ENCODE measurements around the gene CNTN6.

DNA sequence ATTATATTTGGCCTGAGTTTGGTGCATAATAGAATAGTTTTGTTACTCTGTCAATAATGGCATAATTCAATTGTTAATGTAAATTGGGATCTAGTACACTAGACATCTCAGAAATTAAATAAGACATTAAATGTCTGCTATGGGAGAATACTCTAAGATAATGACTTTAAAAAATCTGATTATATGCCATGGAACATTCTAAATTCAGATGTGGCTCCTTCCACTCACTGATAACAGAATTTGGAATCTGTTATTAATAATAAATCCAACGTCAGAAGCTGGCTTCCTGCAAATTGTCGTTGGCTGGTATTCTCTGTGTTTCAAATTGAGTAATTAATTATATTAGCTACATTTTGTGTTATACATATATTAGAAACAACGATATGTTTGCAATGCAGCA lies 258.1 kb downstream of the CNTN6 start:
- TF ChIP-seq ATF3 (IDR thresholded peaks at IDR 0.05) (no peak), CEBPB (IDR thresholded peaks at IDR 0.05; ENCODE audit: low read depth) (no peak), CTCF (IDR thresholded peaks at IDR 0.05 in 2 of 3, conservative IDR thresholded peaks at IDR 0.05 in 1 of 3; ENCODE audit: borderline replicate concordance in 1 of 3, insufficient read depth in 1 of 3, low read depth in 2 of 3, low read length in 2 of 3) (no peak), POLR2AphosphoS5 (IDR thresholded peaks at IDR 0.05; ENCODE audit: low read depth, low read length) (no peak), RAD21 (IDR thresholded peaks at IDR 0.05; ENCODE audit: low read depth) (no peak), EZH2phosphoT487 (IDR thresholded peaks at IDR 0.05; ENCODE audit: borderline replicate concordance) (no peak), EZH2 (IDR thresholded peaks at IDR 0.05) (no peak), JUND (IDR thresholded peaks at IDR 0.05) (no peak), POLR2A (IDR thresholded peaks at IDR 0.05; ENCODE audit: borderline replicate concordance, extremely low read depth, insufficient read depth, insufficient read length) (no peak), SP1 (IDR thresholded peaks at IDR 0.05; ENCODE audit: low read depth) (no peak), ZNF274 (IDR thresholded peaks at IDR 0.05; ENCODE audit: low read depth, low read length) (no peak), YY1 (IDR thresholded peaks at IDR 0.05; ENCODE audit: extremely low read depth, insufficient replicate concordance, low read depth, low read length) (no peak)
- TF ChIP-seq, protein P1, sequence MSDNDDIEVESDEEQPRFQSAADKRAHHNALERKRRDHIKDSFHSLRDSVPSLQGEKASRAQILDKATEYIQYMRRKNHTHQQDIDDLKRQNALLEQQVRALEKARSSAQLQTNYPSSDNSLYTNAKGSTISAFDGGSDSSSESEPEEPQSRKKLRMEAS (IDR thresholded peaks at IDR 0.05), result no peak
- TF ChIP-seq, protein P2, sequence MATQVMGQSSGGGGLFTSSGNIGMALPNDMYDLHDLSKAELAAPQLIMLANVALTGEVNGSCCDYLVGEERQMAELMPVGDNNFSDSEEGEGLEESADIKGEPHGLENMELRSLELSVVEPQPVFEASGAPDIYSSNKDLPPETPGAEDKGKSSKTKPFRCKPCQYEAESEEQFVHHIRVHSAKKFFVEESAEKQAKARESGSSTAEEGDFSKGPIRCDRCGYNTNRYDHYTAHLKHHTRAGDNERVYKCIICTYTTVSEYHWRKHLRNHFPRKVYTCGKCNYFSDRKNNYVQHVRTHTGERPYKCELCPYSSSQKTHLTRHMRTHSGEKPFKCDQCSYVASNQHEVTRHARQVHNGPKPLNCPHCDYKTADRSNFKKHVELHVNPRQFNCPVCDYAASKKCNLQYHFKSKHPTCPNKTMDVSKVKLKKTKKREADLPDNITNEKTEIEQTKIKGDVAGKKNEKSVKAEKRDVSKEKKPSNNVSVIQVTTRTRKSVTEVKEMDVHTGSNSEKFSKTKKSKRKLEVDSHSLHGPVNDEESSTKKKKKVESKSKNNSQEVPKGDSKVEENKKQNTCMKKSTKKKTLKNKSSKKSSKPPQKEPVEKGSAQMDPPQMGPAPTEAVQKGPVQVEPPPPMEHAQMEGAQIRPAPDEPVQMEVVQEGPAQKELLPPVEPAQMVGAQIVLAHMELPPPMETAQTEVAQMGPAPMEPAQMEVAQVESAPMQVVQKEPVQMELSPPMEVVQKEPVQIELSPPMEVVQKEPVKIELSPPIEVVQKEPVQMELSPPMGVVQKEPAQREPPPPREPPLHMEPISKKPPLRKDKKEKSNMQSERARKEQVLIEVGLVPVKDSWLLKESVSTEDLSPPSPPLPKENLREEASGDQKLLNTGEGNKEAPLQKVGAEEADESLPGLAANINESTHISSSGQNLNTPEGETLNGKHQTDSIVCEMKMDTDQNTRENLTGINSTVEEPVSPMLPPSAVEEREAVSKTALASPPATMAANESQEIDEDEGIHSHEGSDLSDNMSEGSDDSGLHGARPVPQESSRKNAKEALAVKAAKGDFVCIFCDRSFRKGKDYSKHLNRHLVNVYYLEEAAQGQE (IDR thresholded peaks at IDR 0.05; ENCODE audit: low read depth), result no peak

All from HCT116 (cell line).